MCF 10A (cell line): ENCODE results near the gene SCARB1. TPM values are rescaled to one million over a fixed set of nuclear protein-coding genes. Genes with fewer than 3 reads are reported as not detected.

Experiments used
- BruUV-seq: library from RNA; stranded (reverse); fragments of 400-500 nt; replicated peaks from 2 replicates; lab custom pipeline; 2021; lab: Mats Ljungman, UMichigan
- CTCF ChIA-PET: fragments of 300-600 bp; sonication (Branson Sonifier 250); formaldehyde crosslinking; extraction: SDS; loops from one replicate; lab custom pipeline; 2021; ENCODE audit warnings: antibody characterized with exemption, inconsistent platforms; lab: Yijun Ruan, JAX
- POLR2A ChIA-PET: fragments of 300-600, 350-650 bp; sonication (Branson Sonifier 250); formaldehyde crosslinking; extraction: SDS; loops from one replicate; lab custom pipeline; 2020; ENCODE audit warnings: antibody characterized with exemption, inconsistent platforms; lab: Yijun Ruan, JAX
- DNase-seq: peaks from one replicate; pipeline ENCODE4 v3.0.0-alpha.2; 2018; ENCODE audit not compliant: unreplicated experiment
- H3K27ac Mint-ChIP-seq: one replicate; pipeline ENCODE4 v1.8.0; 2022; ENCODE audit warnings: mild to moderate bottlenecking, low read depth, mixed read lengths; ENCODE audit not compliant: unreplicated experiment
- H3K27me3 Mint-ChIP-seq: one replicate; pipeline ENCODE4 v1.8.0; 2022; ENCODE audit warnings: mixed read lengths; ENCODE audit not compliant: insufficient read depth, unreplicated experiment
- H3K36me3 Mint-ChIP-seq: one replicate; pipeline ENCODE4 v1.8.0; 2022; ENCODE audit warnings: mild to moderate bottlenecking, moderate library complexity, mixed read lengths; ENCODE audit not compliant: insufficient read depth, unreplicated experiment
- H3K4me1 Mint-ChIP-seq: one replicate; pipeline ENCODE4 v1.8.0; 2022; ENCODE audit warnings: mixed read lengths; ENCODE audit not compliant: insufficient read depth, unreplicated experiment
- H3K4me3 Mint-ChIP-seq: one replicate; pipeline ENCODE4 v1.8.0; 2022; ENCODE audit warnings: mild to moderate bottlenecking, moderate library complexity, mixed read lengths; ENCODE audit not compliant: unreplicated experiment
- H3K9me3 Mint-ChIP-seq: one replicate; pipeline ENCODE4 v1.8.0; 2022; ENCODE audit warnings: mixed read lengths; ENCODE audit not compliant: unreplicated experiment
- intact Hi-C: fragments of 100-400 bp; cut with micrococcal nuclease; formaldehyde crosslinking; loops from 2 replicates; pipeline ENCODE4 v1.14.1; 2022
- total RNA-seq: library from RNA; stranded (reverse); gene quantifications from 2 replicates; pipeline ENCODE4 v1.2.3, GENCODE V29; 2022
- TF ChIP-seq, protein P1 (sequence below): fragments of 200-600 bp; IDR thresholded peaks from one replicate; pipeline ENCODE4 v1.8.0; 2022; ENCODE audit warnings: antibody characterized with exemption, mild to moderate bottlenecking; ENCODE audit not compliant: unreplicated experiment

The SCARB1 gene
- total RNA-seq, 1 experiment from 2014 or later, result 71.0 TPM

DNA sequence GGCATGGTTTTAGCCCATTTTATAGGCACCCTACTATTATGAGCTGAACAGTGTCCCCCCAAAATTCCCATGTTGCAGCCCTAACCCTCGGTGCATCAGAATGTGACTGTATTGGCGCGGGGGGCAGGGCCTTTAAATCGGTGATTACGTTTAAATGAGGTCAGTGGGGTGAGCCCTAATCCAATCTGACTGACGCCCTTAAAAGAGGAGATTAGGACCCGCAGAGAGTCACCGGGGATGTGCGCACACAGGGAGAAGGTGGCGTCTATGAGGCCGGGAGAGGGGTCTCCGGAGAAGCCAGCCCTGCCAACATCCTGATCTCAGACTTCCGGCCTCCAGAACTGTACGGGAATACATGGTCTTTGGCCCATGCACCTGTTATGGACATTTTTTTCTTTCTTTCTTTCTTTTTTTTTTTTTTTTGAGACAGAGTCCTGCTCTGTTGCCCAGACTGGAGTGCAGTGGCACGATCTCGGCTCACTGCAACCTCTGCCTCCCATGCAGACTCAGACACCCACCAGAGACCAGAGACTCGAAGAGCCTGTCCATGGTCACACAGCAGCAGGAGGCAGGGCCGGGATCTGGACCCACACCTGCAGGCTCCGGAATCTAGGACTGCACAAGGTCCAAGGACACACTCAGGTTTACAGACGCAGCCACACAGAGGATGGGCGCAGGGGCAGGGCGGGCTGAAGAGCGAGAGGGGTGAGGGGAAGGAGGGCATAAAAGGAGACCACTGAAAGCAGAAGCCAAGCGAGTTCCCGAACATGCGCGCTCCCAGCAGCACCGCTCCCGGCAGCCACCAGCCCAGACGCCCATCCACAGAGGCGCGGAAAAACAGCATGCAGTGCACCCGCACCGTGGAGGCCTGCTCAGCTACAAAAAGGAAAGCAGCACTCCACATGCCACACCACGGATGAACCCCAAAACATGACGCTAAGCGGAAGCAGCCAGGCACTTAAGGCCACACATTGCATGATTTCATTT, 19.0 kb downstream of the SCARB1 start:
- Mint-ChIP-seq H3K4me1 (peaks cover 8% of the 10 kb centered on the region), H3K4me3 (no peak overlapping the region), H3K27ac (no peak overlapping the region), H3K9me3 (no peaks in the 10 kb centered on the region), H3K27me3 (no peaks in the 10 kb centered on the region), H3K36me3 (peaks cover 21% of the 10 kb centered on the region)
- CTCF ChIA-PET, result interaction anchor here (0.5 kb wide), 1 partner anchor 55 kb away, joined by 3 read pairs; no protein-coding TSS in a partner anchor
- TF ChIP-seq, protein P1, sequence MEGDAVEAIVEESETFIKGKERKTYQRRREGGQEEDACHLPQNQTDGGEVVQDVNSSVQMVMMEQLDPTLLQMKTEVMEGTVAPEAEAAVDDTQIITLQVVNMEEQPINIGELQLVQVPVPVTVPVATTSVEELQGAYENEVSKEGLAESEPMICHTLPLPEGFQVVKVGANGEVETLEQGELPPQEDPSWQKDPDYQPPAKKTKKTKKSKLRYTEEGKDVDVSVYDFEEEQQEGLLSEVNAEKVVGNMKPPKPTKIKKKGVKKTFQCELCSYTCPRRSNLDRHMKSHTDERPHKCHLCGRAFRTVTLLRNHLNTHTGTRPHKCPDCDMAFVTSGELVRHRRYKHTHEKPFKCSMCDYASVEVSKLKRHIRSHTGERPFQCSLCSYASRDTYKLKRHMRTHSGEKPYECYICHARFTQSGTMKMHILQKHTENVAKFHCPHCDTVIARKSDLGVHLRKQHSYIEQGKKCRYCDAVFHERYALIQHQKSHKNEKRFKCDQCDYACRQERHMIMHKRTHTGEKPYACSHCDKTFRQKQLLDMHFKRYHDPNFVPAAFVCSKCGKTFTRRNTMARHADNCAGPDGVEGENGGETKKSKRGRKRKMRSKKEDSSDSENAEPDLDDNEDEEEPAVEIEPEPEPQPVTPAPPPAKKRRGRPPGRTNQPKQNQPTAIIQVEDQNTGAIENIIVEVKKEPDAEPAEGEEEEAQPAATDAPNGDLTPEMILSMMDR, result no peak
- POLR2A ChIA-PET, result no interaction called here
- intact Hi-C loops, result no loop called here
- no TSS peak for BruUV-seq
- no peak for DNase-seq

DNA sequence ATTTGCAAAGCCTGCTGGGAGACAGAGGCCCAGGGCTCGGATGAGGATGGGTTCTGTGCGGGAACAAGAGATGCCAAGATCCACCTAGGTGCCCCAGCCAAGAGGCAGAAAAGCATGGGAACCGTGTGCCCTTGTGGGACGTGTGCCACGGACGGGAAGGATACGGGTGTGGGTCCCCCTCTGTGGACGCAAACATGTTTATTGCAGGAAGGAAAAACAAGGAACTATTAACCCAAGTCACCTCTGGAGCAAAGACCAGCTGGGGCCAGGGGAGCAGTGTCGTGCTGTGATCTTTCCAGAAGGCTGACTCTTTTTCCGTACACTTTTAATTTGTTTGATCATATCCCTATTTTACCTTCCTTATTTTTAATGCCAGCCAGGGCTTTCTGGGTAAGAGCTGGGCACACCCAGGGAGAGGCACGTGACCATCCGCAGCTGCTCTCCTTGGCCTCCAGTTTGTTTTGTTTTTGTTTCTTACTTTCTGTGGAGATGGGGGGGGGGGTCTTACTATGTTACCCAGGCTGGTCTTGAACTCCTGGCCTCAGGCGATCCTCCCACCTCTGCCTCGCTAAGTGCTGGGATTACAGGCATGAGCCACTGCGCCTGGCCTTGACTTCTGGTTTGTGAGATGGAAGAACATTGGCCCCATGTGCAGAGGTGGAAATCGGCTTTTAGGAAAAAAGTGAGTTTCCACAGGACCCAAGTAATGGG, 20.7 kb downstream of the SCARB1 start:
- BruUV-seq, result no TSS peak
- peaks cover 5% of the 10 kb centered on the region for H3K36me3 Mint-ChIP-seq
- CTCF ChIA-PET, result interaction anchor here (0.5 kb wide), 1 partner anchor 10 kb away, joined by 6 read pairs; no protein-coding TSS in a partner anchor
- no peak for DNase-seq
- intact Hi-C loops, result no loop called here
- POLR2A ChIA-PET, result interaction anchor here (0.6 to 1.6 kb wide), 2 partner anchors 15 to 85 kb away, joined by 3 to 6 read pairs; no protein-coding TSS in a partner anchor
- TF ChIP-seq, protein P1, result no peak
- no peaks in the 10 kb centered on the region for H3K9me3 Mint-ChIP-seq
- H3K4me1 Mint-ChIP-seq, result peaks cover 8% of the 10 kb centered on the region
- peak overlapping the region; percentile 33 for H3K27ac Mint-ChIP-seq
- no peak overlapping the region for H3K4me3 Mint-ChIP-seq
- no peaks in the 10 kb centered on the region for H3K27me3 Mint-ChIP-seq

DNA sequence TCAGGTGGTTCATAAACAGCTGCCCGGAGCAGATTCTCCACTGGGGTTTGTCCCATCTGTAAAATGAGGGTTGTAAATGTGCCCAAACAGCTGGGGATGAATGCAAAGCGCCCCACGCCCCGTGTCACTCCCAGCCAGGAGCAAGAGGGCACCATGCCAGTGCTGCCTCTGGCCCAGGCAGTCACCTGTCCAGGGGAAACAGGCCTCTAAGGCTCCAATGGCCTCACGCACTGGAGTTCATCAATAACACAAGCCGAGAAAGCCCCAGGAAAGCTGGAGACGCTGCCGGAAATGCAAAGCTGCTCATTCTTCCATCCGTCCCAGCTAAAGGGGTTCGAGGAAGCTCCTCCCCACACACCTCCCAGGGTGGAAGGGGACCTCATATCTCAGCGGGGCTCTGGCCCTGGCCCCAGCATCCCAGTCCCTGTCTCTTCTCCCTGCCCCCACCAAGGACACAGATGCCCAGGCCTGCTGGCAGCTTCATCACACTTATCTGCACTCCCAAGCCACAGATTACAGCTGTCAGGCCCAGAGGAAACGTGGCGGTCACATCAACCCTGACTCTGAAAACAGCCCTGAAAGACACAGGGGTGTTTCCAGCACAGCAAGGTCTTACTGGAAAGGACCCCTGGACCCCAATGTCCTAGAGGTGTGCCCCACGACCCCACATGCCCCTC, 21.5 kb downstream of the SCARB1 start:
- CTCF ChIA-PET, result no interaction called here
- POLR2A ChIA-PET, result interaction anchor here (0.6 to 1.6 kb wide), 2 partner anchors 86 to 1170 kb away, joined by 3 to 6 read pairs; no protein-coding TSS in a partner anchor

More for the DNA sequence above, 21.5 kb downstream of the SCARB1 start:
- Mint-ChIP-seq H3K4me1 (peaks cover 11% of the 10 kb centered on the region), H3K27me3 (no peaks in the 10 kb centered on the region), H3K4me3 (no peak overlapping the region), H3K9me3 (no peaks in the 10 kb centered on the region), H3K36me3 (peaks cover 5% of the 10 kb centered on the region), H3K27ac (peak overlapping the region; percentile 33)
- intact Hi-C loops, result no loop called here
- BruUV-seq, result no TSS peak
- TF ChIP-seq, protein P1, result no peak
- DNase-seq, result no peak
